SK-N-SH (cell line): ENCODE results near the gene RND2. TPM values are rescaled to one million over a fixed set of nuclear protein-coding genes. Genes with fewer than 3 reads are reported as not detected.

Experiments used
- CTCF ChIA-PET: fragments of 300-600, 350-600 bp; formaldehyde crosslinking; extraction: SDS; loops from one replicate; lab custom pipeline; 2021; lab: Yijun Ruan, JAX
- POLR2A ChIA-PET: fragments of 350-600 bp; sonication (Branson Sonifier 250); formaldehyde crosslinking; extraction: SDS; loops from one replicate; lab custom pipeline; 2020; ENCODE audit warnings: antibody characterized with exemption, inconsistent platforms; lab: Yijun Ruan, JAX
- DNase-seq: peaks from one replicate; pipeline ENCODE4 v3.0.0; 2012
- H2AFZ ChIP-seq: fragments of 200-600 bp; sonication (generic); 2 replicates; pipeline ENCODE4 v1.8.1; 2016; ENCODE audit warnings: antibody characterized with exemption, mild to moderate bottlenecking, low read depth
- H3F3A ChIP-seq: fragments of 200-600 bp; sonication (generic); replicated peaks from 2 replicates; pipeline ENCODE3; 2016; ENCODE audit warnings: antibody characterized with exemption, mild to moderate bottlenecking; ENCODE audit not compliant: insufficient read depth
- H3K27ac ChIP-seq, 2 experiments: fragments of 200-500 bp in 1 of 2; fragments of 200-600 bp in 1 of 2; sonication (Bioruptor generic) in 1 of 2; sonication (generic), shearing (Covaris generic) in 1 of 2; 2 replicates each; pipeline versions ENCODE4 v1.5.1 to v1.6.1; 2014 to 2016; ENCODE audit warnings: low read depth in 2 of 2, inconsistent platforms in 1 of 2, low read length in 1 of 2, mild to moderate bottlenecking in 1 of 2, mixed read lengths in 1 of 2
- H3K27me3 ChIP-seq: fragments of 200-600 bp; sonication (generic), shearing (Covaris generic); 2 replicates; pipeline ENCODE4 v1.6.1; 2016; ENCODE audit warnings: mixed run types; ENCODE audit not compliant: insufficient read depth
- H3K36me3 ChIP-seq, 2 experiments: fragments of 200-500 bp in 1 of 2; fragments of 200-600 bp in 1 of 2; sonication (Bioruptor generic) in 1 of 2; sonication (generic) in 1 of 2; replicated peaks in 1 of 2; 2 replicates each; pipeline versions ENCODE3 to v1.5.1; 2014 to 2016; ENCODE audit warnings: low read length in 1 of 2, mild to moderate bottlenecking in 1 of 2; ENCODE audit not compliant: insufficient read depth in 2 of 2, control insufficient read depth in 1 of 2
- H3K4me1 ChIP-seq, 2 experiments: fragments of 200-500 bp in 1 of 2; fragments of 200-600 bp in 1 of 2; sonication (Bioruptor generic) in 1 of 2; sonication (generic), shearing (Covaris generic) in 1 of 2; 2 replicates each; pipeline versions ENCODE4 v1.5.1 to v1.6.1; 2014 to 2016; ENCODE audit warnings: low read depth in 1 of 2, low read length in 1 of 2, mixed run types in 1 of 2; ENCODE audit not compliant: insufficient read depth in 2 of 2, control insufficient read depth in 1 of 2
- H3K4me2 ChIP-seq: fragments of 200-600 bp; sonication (generic), shearing (Covaris generic); 2 replicates; pipeline ENCODE4 v1.6.1; 2017; ENCODE audit warnings: mixed run types
- H3K4me3 ChIP-seq, 2 experiments: fragments of 200-500 bp in 1 of 2; fragments of 200-600 bp in 1 of 2; sonication (Bioruptor generic) in 1 of 2; sonication (generic), shearing (Covaris generic) in 1 of 2; 2 replicates each; pipeline versions ENCODE4 v1.5.1 to v1.8.1; 2014 to 2016; ENCODE audit warnings: low read depth in 2 of 2, inconsistent platforms in 1 of 2, low read length in 1 of 2, mild to moderate bottlenecking in 1 of 2, mixed read lengths in 1 of 2, moderate library complexity in 1 of 2
- H3K79me2 ChIP-seq: fragments of 200-600 bp; sonication (generic); 2 replicates; pipeline ENCODE4 v1.8.1; 2017; ENCODE audit warnings: mild to moderate bottlenecking; ENCODE audit not compliant: insufficient read depth
- H3K9ac ChIP-seq: fragments of 200-600 bp; sonication (generic); 2 replicates; pipeline ENCODE4 v1.6.1; 2017; ENCODE audit warnings: mixed run types
- H3K9me2 ChIP-seq: fragments of 200-600 bp; sonication (generic); 2 replicates; pipeline ENCODE4 v1.6.1; 2017; ENCODE audit warnings: mixed run types
- H3K9me3 ChIP-seq: fragments of 200-600 bp; sonication (generic); 2 replicates; pipeline ENCODE4 v1.6.1; 2017; ENCODE audit warnings: mixed run types, mild to moderate bottlenecking, moderate library complexity
- H4K20me1 ChIP-seq: fragments of 200-600 bp; sonication (generic); 2 replicates; pipeline ENCODE4 v1.6.1; 2017; ENCODE audit warnings: mild to moderate bottlenecking, mixed run types; ENCODE audit not compliant: insufficient read depth
- FOSL2 ChIP-seq: IDR thresholded peaks from 2 replicates; pipeline ENCODE4 v1.4.0; 2012; ENCODE audit warnings: low read depth, mild to moderate bottlenecking, moderate library complexity, borderline replicate concordance
- FOXM1 ChIP-seq: IDR thresholded peaks from 2 replicates; pipeline ENCODE4 v1.4.0; 2012; ENCODE audit warnings: low read depth, mild to moderate bottlenecking
- JUND ChIP-seq: IDR thresholded peaks from 2 replicates; pipeline ENCODE4 v1.4.0; 2012
- MXI1 ChIP-seq: IDR thresholded peaks from 2 replicates; pipeline ENCODE4 v1.6.1; 2012; ENCODE audit warnings: mild to moderate bottlenecking, low read depth, low read length, improper control_type of control experiment
- RCOR1 ChIP-seq: fragments of 150-350 bp; IDR thresholded peaks from 2 replicates; pipeline ENCODE4 v1.6.1; 2017; ENCODE audit warnings: antibody characterized with exemption, low read length
- REST ChIP-seq: IDR thresholded peaks from 2 replicates; pipeline ENCODE4 v1.6.1; 2012; ENCODE audit warnings: mild to moderate bottlenecking, low read depth, low read length, moderate library complexity
- RFX5 ChIP-seq: IDR thresholded peaks from 2 replicates; pipeline ENCODE4 v1.6.1; 2012; ENCODE audit warnings: mild to moderate bottlenecking, improper control_type of control experiment, low read length
- RXRA ChIP-seq: IDR thresholded peaks from 2 replicates; pipeline ENCODE4 v1.4.0; 2012; ENCODE audit warnings: low read depth, mild to moderate bottlenecking, borderline replicate concordance
- TAF1 ChIP-seq: IDR thresholded peaks from 2 replicates; pipeline ENCODE4 v1.6.1; 2012; ENCODE audit warnings: low read depth, mild to moderate bottlenecking, low read length, moderate library complexity, borderline replicate concordance
- whole genome bisulfite sequencing: methylation state at CpG from one replicate; pipeline ENCODE4 v1.1.6; 2017; ENCODE audit warnings: low lambda C conversion rate; 5-methylcytosine and 5-hydroxymethylcytosine counted together
- polyA plus RNA-seq, 3 experiments: library from polyadenylated mRNA; depleted of rRNA; stranded (reverse); fragments of >200 nt; gene quantifications; 2 replicates each; pipeline ENCODE4 v1.2.3, GENCODE V29; 2012
- TF ChIP-seq, protein P1 (sequence below): IDR thresholded peaks from 2 replicates; pipeline ENCODE4 v1.4.0; 2012; ENCODE audit warnings: low read depth, borderline replicate concordance

Gene RND2
- polyA plus RNA-seq, 1 of the 3 experiments (the other 2 are of a cell fraction): 8.9 TPM

DNA sequence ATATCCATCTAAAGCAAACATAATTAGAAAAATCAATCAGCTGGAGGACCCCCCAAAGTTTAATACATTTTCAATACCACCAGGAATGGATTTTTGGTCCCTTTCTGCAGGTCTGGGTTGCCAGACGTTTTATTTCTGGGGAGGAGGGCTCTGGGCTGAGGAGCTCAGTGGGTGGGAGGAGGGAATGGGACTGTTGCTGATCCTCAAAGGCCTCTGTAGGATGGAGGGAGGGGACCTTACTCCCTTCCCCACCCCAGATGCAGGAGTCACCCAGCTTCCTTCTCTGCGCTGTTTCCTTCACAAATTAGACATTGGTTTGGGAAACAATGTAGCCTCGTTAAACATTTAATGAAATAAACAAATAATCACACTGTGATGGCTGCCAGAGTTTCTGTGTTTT lies 6.6 kb downstream of the RND2 start:
- Histone ChIP-seq H3K27me3 (no peaks in the 10 kb centered on the region), H3K4me2 (no peak overlapping the region), H3K4me3 (no peak overlapping the region), H2AFZ (no peak overlapping the region), H3F3A (no peaks in the 10 kb centered on the region), H3K9me2 (no peaks in the 10 kb centered on the region), H3K27ac (no peak overlapping the region), H3K4me1 (peaks cover 0 to 14% of the 10 kb centered on the region in 2 experiments; a peak in 1 of 4 replicates), H3K9ac (no peak overlapping the region), H3K36me3 (no peaks in the 10 kb centered on the region), H3K9me3 (no peaks in the 10 kb centered on the region), H4K20me1 (no peaks in the 10 kb centered on the region), H3K79me2 (no peaks in the 10 kb centered on the region)
- 86% methylated on average over 3 of the region's 3 CpGs for WGBS
- DNase-seq: no peak
- ChIA-PET POLR2A (no interaction called here), CTCF (interaction anchor here (1.6 kb wide), 1 partner anchor 24 kb away, joined by 5 read pairs; no protein-coding TSS in a partner anchor)
- TF ChIP-seq, protein P1, sequence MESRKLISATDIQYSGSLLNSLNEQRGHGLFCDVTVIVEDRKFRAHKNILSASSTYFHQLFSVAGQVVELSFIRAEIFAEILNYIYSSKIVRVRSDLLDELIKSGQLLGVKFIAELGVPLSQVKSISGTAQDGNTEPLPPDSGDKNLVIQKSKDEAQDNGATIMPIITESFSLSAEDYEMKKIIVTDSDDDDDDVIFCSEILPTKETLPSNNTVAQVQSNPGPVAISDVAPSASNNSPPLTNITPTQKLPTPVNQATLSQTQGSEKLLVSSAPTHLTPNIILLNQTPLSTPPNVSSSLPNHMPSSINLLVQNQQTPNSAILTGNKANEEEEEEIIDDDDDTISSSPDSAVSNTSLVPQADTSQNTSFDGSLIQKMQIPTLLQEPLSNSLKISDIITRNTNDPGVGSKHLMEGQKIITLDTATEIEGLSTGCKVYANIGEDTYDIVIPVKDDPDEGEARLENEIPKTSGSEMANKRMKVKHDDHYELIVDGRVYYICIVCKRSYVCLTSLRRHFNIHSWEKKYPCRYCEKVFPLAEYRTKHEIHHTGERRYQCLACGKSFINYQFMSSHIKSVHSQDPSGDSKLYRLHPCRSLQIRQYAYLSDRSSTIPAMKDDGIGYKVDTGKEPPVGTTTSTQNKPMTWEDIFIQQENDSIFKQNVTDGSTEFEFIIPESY: no peak
- no peak for TF ChIP-seq RXRA
- no peak for TF ChIP-seq REST
- TF ChIP-seq RFX5: no peak
- no peak for TF ChIP-seq JUND

DNA sequence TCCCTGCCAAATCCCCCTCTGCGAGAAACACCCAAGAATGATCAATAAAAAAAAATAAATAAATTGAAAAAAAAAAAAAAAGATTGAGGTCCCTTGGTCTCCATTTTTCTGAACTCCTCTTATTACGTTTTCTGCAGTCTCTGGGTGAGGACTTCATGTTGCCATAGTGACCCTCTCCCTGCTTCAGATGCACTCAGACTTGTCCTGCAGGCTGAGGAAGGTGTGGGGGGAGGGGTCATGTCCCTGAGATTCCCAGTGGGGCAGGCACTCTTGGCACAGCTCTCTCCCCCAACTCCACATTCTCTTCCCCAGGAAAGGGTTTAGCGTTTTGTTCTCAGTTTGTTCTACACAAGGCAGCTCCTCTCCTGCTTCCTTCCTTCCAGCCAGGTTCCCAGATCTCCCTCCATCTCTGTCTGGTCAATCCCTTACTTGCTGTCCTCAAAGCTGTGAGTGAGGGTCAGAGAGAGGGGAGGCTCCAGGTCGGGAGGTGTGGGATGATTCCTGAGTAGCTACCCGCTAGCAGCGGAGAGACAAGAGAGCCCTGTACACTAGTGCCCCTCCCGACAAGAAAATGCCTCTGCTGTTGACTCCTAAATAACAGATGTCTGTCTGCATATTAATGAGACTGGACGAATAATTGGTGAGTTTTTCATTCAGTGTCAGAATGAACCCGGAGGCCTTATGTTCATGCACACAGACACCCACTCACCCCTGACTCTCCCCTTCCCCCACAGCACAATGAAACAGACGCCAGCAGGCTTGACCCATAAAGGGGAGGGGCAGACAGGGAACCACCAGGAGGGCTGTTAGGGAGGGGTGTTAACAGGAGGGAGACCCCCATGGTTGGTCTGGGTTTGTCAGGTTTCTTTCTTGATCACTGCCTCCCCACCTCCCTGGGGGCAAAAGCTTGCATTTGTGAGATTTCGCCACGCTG lies 9.2 kb downstream of the RND2 start:
- Histone ChIP-seq H3K9ac (no peak overlapping the region), H3K4me1 (peaks cover 0 to 14% of the 10 kb centered on the region in 2 experiments; a peak in 1 of 4 replicates), H3K27ac (peak overlapping the region in 1 of 2 experiments; percentile 54; a peak in 1 of 4 replicates), H3K36me3 (no peaks in the 10 kb centered on the region), H3K4me2 (no peak overlapping the region), H3K9me3 (no peaks in the 10 kb centered on the region), H3K27me3 (no peaks in the 10 kb centered on the region), H3K4me3 (no peak overlapping the region), H3F3A (no peaks in the 10 kb centered on the region), H3K79me2 (no peaks in the 10 kb centered on the region), H3K9me2 (no peaks in the 10 kb centered on the region), H4K20me1 (no peaks in the 10 kb centered on the region), H2AFZ (0 out of 2 replicates have a peak overlapping the region, but pooled peaks have one; percentile 48)
- WGBS: 54% methylated on average over 12 of the region's 12 CpGs
- no peak for TF ChIP-seq FOSL2
- no peak for TF ChIP-seq MXI1
- TF ChIP-seq RCOR1: no peak
- TF ChIP-seq TAF1: no peak
- TF ChIP-seq JUND: no peak
- no peak for TF ChIP-seq FOXM1
- CTCF ChIA-PET: interaction anchor here (1.0 to 1.7 kb wide), 4 partner anchors 9 to 210 kb away, joined by 3 to 7 read pairs (median 4); partner anchors contain the start of gene BECN1
- POLR2A ChIA-PET: interaction anchor here (0.6 to 1.7 kb wide), 2 partner anchors 9 to 216 kb away, joined by 4 to 9 read pairs; partner anchors contain the start of gene RND2
- DNase-seq: peak; percentile 52
